OCI-LY3 (cell line): ENCODE results near the gene MUC6.

Experiments
- CTCF ChIP-seq: fragments of 200-600, 300-600 bp; sonication (generic); IDR thresholded peaks from 2 replicates; pipeline ENCODE4 v1.5.1; 2014; ENCODE audit warnings: antibody characterized with exemption, low read length, low read depth
- EZH2phosphoT487 ChIP-seq: fragments of 200-600 bp; shearing (Covaris generic); IDR thresholded peaks from 2 replicates; pipeline ENCODE4 v1.6.1; 2018; ENCODE audit warnings: antibody characterized with exemption, mixed run types, low read depth

GRCh38 chr11:978781-979180, 57.7 kb downstream of the MUC6 start:
- TF ChIP-seq CTCF, result no peak
- TF ChIP-seq EZH2phosphoT487, result no peak
